ENCODE results near the gene UBR7.

Gene UBR7

DNA sequence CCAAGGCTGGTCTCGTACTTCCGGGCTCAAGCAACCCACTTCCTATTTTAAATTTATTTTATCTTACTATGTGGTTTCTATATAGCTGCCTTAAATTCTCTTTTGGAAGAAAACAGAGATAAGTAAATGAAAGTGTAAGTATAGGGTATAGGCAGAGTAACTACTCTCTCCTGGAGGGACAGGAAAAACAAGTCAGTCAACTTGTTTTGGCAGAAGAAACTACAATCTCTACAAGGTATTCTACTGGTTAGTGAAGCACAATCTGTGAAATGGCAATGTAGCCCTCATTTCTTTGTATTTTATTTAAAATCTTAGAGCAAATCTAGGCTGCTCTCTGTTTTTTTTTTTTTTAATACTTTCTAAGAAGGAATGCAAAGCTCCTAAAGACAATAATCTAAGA, 55.4 kb downstream of the UBR7 start:
- TF ChIP-seq ZFP30 (CRISPR knock-in tag; IDR thresholded peaks at IDR 0.05): no peak
- no peak for TF ChIP-seq ZFP3 (CRISPR knock-in tag; IDR thresholded peaks at IDR 0.05)
- no peak for TF ChIP-seq RARB (CRISPR knock-in tag; IDR thresholded peaks at IDR 0.05)
- TF ChIP-seq ARNTL (CRISPR knock-in tag; IDR thresholded peaks at IDR 0.05; ENCODE audit: borderline replicate concordance, low read depth): no peak
- no peak for TF ChIP-seq CREB5 (CRISPR knock-in tag; IDR thresholded peaks at IDR 0.05; ENCODE audit: low read depth)
- TF ChIP-seq, protein P1, sequence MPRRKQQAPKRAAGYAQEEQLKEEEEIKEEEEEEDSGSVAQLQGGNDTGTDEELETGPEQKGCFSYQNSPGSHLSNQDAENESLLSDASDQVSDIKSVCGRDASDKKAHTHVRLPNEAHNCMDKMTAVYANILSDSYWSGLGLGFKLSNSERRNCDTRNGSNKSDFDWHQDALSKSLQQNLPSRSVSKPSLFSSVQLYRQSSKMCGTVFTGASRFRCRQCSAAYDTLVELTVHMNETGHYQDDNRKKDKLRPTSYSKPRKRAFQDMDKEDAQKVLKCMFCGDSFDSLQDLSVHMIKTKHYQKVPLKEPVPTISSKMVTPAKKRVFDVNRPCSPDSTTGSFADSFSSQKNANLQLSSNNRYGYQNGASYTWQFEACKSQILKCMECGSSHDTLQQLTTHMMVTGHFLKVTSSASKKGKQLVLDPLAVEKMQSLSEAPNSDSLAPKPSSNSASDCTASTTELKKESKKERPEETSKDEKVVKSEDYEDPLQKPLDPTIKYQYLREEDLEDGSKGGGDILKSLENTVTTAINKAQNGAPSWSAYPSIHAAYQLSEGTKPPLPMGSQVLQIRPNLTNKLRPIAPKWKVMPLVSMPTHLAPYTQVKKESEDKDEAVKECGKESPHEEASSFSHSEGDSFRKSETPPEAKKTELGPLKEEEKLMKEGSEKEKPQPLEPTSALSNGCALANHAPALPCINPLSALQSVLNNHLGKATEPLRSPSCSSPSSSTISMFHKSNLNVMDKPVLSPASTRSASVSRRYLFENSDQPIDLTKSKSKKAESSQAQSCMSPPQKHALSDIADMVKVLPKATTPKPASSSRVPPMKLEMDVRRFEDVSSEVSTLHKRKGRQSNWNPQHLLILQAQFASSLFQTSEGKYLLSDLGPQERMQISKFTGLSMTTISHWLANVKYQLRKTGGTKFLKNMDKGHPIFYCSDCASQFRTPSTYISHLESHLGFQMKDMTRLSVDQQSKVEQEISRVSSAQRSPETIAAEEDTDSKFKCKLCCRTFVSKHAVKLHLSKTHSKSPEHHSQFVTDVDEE (CRISPR knock-in tag; IDR thresholded peaks at IDR 0.05): no peak
- no peak for TF ChIP-seq ESRRG (CRISPR knock-in tag; IDR thresholded peaks at IDR 0.05)
- TF ChIP-seq TCF4 (CRISPR knock-in tag; IDR thresholded peaks at IDR 0.05; ENCODE audit: borderline replicate concordance): no peak
- TF ChIP-seq GLIS3 (CRISPR knock-in tag; IDR thresholded peaks at IDR 0.05): no peak
- TF ChIP-seq BACH2 (CRISPR knock-in tag; IDR thresholded peaks at IDR 0.05; ENCODE audit: borderline replicate concordance): no peak
- ATAC-seq: no peak

- TF ChIP-seq BACH2 (CRISPR knock-in tag; IDR thresholded peaks at IDR 0.05; ENCODE audit: borderline replicate concordance) (no peak), SNAI2 (CRISPR knock-in tag; IDR thresholded peaks at IDR 0.05) (no peak), TCF4 (CRISPR knock-in tag; IDR thresholded peaks at IDR 0.05; ENCODE audit: borderline replicate concordance) (no peak), GLIS3 (CRISPR knock-in tag; IDR thresholded peaks at IDR 0.05) (no peak), ZFP30 (CRISPR knock-in tag; IDR thresholded peaks at IDR 0.05) (no peak), ZNF565 (CRISPR knock-in tag; conservative IDR thresholded peaks at IDR 0.05; ENCODE audit: low read depth) (no peak), OSR1 (CRISPR knock-in tag; IDR thresholded peaks at IDR 0.05) (no peak), RARB (CRISPR knock-in tag; IDR thresholded peaks at IDR 0.05) (no peak), CREB5 (CRISPR knock-in tag; IDR thresholded peaks at IDR 0.05; ENCODE audit: low read depth) (no peak), ZFP3 (CRISPR knock-in tag; IDR thresholded peaks at IDR 0.05) (no peak), CSDC2 (CRISPR knock-in tag; IDR thresholded peaks at IDR 0.05) (no peak), PPARA (CRISPR knock-in tag; IDR thresholded peaks at IDR 0.05; ENCODE audit: borderline replicate concordance) (no peak), ZNF70 (CRISPR knock-in tag; IDR thresholded peaks at IDR 0.05) (no peak), ARNTL (CRISPR knock-in tag; IDR thresholded peaks at IDR 0.05; ENCODE audit: borderline replicate concordance, low read depth) (no peak), ZC3H10 (CRISPR knock-in tag; IDR thresholded peaks at IDR 0.05) (no peak), ZNF8 (CRISPR knock-in tag; IDR thresholded peaks at IDR 0.05) (no peak), ISL1 (CRISPR knock-in tag; IDR thresholded peaks at IDR 0.05) (no peak)
- TF ChIP-seq, protein P2, sequence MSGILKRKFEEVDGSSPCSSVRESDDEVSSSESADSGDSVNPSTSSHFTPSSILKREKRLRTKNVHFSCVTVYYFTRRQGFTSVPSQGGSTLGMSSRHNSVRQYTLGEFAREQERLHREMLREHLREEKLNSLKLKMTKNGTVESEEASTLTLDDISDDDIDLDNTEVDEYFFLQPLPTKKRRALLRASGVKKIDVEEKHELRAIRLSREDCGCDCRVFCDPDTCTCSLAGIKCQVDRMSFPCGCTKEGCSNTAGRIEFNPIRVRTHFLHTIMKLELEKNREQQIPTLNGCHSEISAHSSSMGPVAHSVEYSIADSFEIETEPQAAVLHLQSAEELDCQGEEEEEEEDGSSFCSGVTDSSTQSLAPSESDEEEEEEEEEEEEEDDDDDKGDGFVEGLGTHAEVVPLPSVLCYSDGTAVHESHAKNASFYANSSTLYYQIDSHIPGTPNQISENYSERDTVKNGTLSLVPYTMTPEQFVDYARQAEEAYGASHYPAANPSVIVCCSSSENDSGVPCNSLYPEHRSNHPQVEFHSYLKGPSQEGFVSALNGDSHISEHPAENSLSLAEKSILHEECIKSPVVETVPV (CRISPR knock-in tag; IDR thresholded peaks at IDR 0.05): no peak
- TF ChIP-seq, protein P3, sequence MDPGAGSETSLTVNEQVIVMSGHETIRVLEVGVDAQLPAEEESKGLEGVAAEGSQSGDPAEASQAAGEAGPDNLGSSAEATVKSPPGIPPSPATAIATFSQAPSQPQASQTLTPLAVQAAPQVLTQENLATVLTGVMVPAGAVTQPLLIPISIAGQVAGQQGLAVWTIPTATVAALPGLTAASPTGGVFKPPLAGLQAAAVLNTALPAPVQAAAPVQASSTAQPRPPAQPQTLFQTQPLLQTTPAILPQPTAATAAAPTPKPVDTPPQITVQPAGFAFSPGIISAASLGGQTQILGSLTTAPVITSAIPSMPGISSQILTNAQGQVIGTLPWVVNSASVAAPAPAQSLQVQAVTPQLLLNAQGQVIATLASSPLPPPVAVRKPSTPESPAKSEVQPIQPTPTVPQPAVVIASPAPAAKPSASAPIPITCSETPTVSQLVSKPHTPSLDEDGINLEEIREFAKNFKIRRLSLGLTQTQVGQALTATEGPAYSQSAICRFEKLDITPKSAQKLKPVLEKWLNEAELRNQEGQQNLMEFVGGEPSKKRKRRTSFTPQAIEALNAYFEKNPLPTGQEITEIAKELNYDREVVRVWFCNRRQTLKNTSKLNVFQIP (CRISPR knock-in tag; IDR thresholded peaks at IDR 0.05; ENCODE audit: borderline replicate concordance, low read depth): no peak
- TF ChIP-seq, protein P1 (CRISPR knock-in tag; IDR thresholded peaks at IDR 0.05): no peak
- no peak for ATAC-seq
Measured at GRCh38 chr14:93263416-93263815, 56.4 kb downstream of the UBR7 start.

Data from SK-N-SH treated with all-trans-retinoic acid at 6 μM for 48 hours (cell line).